Stimulated activated naive B cell treated with anti-CD40 and anti-IgM and Interleukin-4, amounts not matched to agents 10 μg/mL and 1 μg/mL and 100 μg/mL, for 72 hours (primary cell): ENCODE data around the gene PRM1.

Experiments used
- ATAC-seq, 2 donors: fragments of 150-1000 bp; cut with Tn5 transposase; replicated peaks; 2 replicates each; pipeline ENCODE4 v1.10.0; 2021; ENCODE audit warnings: moderate library complexity in 1 of 2
- DNase-seq: peaks from one replicate; pipeline ENCODE4 v3.0.0; 2021
- H3K27ac Mint-ChIP-seq: one replicate; pipeline ENCODE4 v1.8.0; 2022; ENCODE audit warnings: mild to moderate bottlenecking, mixed read lengths
- H3K27me3 Mint-ChIP-seq, 2 donors: one replicate each; pipeline ENCODE4 v1.8.0; 2022; ENCODE audit warnings: mixed read lengths in 2 of 2
- H3K36me3 Mint-ChIP-seq, 2 donors: one replicate each; pipeline ENCODE4 v1.8.0; 2022; ENCODE audit warnings: mixed read lengths in 2 of 2, mild to moderate bottlenecking in 1 of 2
- H3K4me1 Mint-ChIP-seq, 2 donors: one replicate each; pipeline ENCODE4 v1.8.0; 2022; ENCODE audit warnings: mixed read lengths in 2 of 2, mild to moderate bottlenecking in 1 of 2
- H3K4me3 Mint-ChIP-seq, 2 donors: one replicate each; pipeline ENCODE4 v1.8.0; 2022; ENCODE audit warnings: mild to moderate bottlenecking in 2 of 2, mixed read lengths in 2 of 2, moderate library complexity in 1 of 2
- H3K9me3 Mint-ChIP-seq, 2 donors: one replicate each; pipeline ENCODE4 v1.8.0; 2022; ENCODE audit warnings: mixed read lengths in 2 of 2, mild to moderate bottlenecking in 1 of 2

Gene PRM1

GRCh38 chr16:11253009-11253994 lies 27.8 kb downstream of the PRM1 start:
- Mint-ChIP-seq H3K27me3 (no peaks in the 10 kb centered on the region), H3K27ac (peak overlapping the region; percentile 98), H3K9me3 (peaks cover 0 to 4% of the 10 kb centered on the region in 2 donors), H3K36me3 (peaks cover 51 to 67% of the 10 kb centered on the region in 2 donors), H3K4me3 (peak overlapping the region; percentile 95 to 96), H3K4me1 (peaks cover 55 to 82% of the 10 kb centered on the region in 2 donors)
- no peak for DNase-seq
- ATAC-seq: no peak

- Mint-ChIP-seq H3K4me3 (peak overlapping the region; percentile 95 to 96), H3K4me1 (peaks cover 51 to 75% of the 10 kb centered on the region in 2 donors), H3K9me3 (peaks cover 0 to 4% of the 10 kb centered on the region in 2 donors), H3K27ac (peak overlapping the region; percentile 98), H3K27me3 (no peaks in the 10 kb centered on the region), H3K36me3 (peaks cover 51 to 73% of the 10 kb centered on the region in 2 donors)
- peak; percentile 35 for DNase-seq
- no peak for ATAC-seq
These were observed 28.6 kb downstream of the PRM1 start for GRCh38 chr16:11252482-11252931.

- H3K4me1 Mint-ChIP-seq: peaks cover 44 to 72% of the 10 kb centered on the region in 2 donors
- DNase-seq (peak; percentile 78), ATAC-seq (peak; percentile 12 to 14)
- peak overlapping the region; percentile 95 to 96 for H3K4me3 Mint-ChIP-seq
- peaks cover 51 to 74% of the 10 kb centered on the region in 2 donors for H3K36me3 Mint-ChIP-seq
- H3K27me3 Mint-ChIP-seq: no peaks in the 10 kb centered on the region
- peaks cover 0 to 4% of the 10 kb centered on the region in 2 donors for H3K9me3 Mint-ChIP-seq
- H3K27ac Mint-ChIP-seq: peak overlapping the region; percentile 98
These were observed 29.3 kb downstream of the PRM1 start for GRCh38 chr16:11251525-11252481.

- H3K9me3 Mint-ChIP-seq: peaks cover 0 to 4% of the 10 kb centered on the region in 2 donors
- peak overlapping the region; percentile 98 for H3K27ac Mint-ChIP-seq
- H3K4me3 Mint-ChIP-seq: peak overlapping the region; percentile 49 to 95
- H3K27me3 Mint-ChIP-seq: no peaks in the 10 kb centered on the region
- ATAC-seq (peak; percentile 0 to 1), DNase-seq (peak; percentile 30)
- peaks cover 45 to 69% of the 10 kb centered on the region in 2 donors for H3K36me3 Mint-ChIP-seq
- H3K4me1 Mint-ChIP-seq: peaks cover 44 to 70% of the 10 kb centered on the region in 2 donors
These were observed 30.2 kb downstream of the PRM1 start for GRCh38 chr16:11250786-11251524.

GRCh38 chr16:11250091-11250785 lies 30.9 kb downstream of the PRM1 start:
- peak overlapping the region; percentile 49 to 67 for H3K4me3 Mint-ChIP-seq

GRCh38 chr16:11249233-11250061 lies 31.7 kb downstream of the PRM1 start:
- DNase-seq: peak; percentile 38
- H3K9me3 Mint-ChIP-seq: peaks cover 0 to 4% of the 10 kb centered on the region in 2 donors
- peak; percentile 4 to 6 for ATAC-seq
- H3K36me3 Mint-ChIP-seq: peaks cover 37 to 58% of the 10 kb centered on the region in 2 donors
- H3K27ac Mint-ChIP-seq: peak overlapping the region; percentile 94
- peaks cover 50 to 66% of the 10 kb centered on the region in 2 donors for H3K4me1 Mint-ChIP-seq
- H3K4me3 Mint-ChIP-seq: peak overlapping the region; percentile 49 to 67
- H3K27me3 Mint-ChIP-seq: no peaks in the 10 kb centered on the region

More at GRCh38 chr16:11250091-11250785, 30.9 kb downstream of the PRM1 start:
- DNase-seq (peak; percentile 57), ATAC-seq (peak; percentile 11 to 14)
- Mint-ChIP-seq H3K27me3 (no peaks in the 10 kb centered on the region), H3K36me3 (peaks cover 44 to 66% of the 10 kb centered on the region in 2 donors), H3K4me1 (peaks cover 48 to 70% of the 10 kb centered on the region in 2 donors), H3K9me3 (peaks cover 0 to 4% of the 10 kb centered on the region in 2 donors), H3K27ac (peak overlapping the region; percentile 94)

- peaks cover 0 to 4% of the 10 kb centered on the region in 2 donors for H3K9me3 Mint-ChIP-seq
- ATAC-seq (peak in 1 of 2 donors; percentile 13), DNase-seq (peak; percentile 36)
- H3K36me3 Mint-ChIP-seq: peaks cover 25 to 45% of the 10 kb centered on the region in 2 donors
- peak overlapping the region; percentile 94 for H3K27ac Mint-ChIP-seq
- no peaks in the 10 kb centered on the region for H3K27me3 Mint-ChIP-seq
- H3K4me3 Mint-ChIP-seq: no peak overlapping the region
- peaks cover 44 to 57% of the 10 kb centered on the region in 2 donors for H3K4me1 Mint-ChIP-seq
These were observed 33.0 kb downstream of the PRM1 start for GRCh38 chr16:11248133-11248532.

- Mint-ChIP-seq H3K27me3 (no peaks in the 10 kb centered on the region), H3K27ac (no peak overlapping the region), H3K4me1 (peaks cover 30 to 38% of the 10 kb centered on the region in 2 donors), H3K4me3 (no peak overlapping the region), H3K36me3 (peaks cover 16 to 30% of the 10 kb centered on the region in 2 donors), H3K9me3 (peaks cover 0 to 4% of the 10 kb centered on the region in 2 donors)
- ATAC-seq (no peak), DNase-seq (no peak)
These were observed 35.1 kb downstream of the PRM1 start for GRCh38 chr16:11245988-11246387.

- DNase-seq (no peak), ATAC-seq (no peak)
- Mint-ChIP-seq H3K27ac (peak overlapping the region; percentile 31), H3K4me1 (peaks cover 27 to 38% of the 10 kb centered on the region in 2 donors), H3K36me3 (peaks cover 11 to 23% of the 10 kb centered on the region in 2 donors), H3K9me3 (peaks cover 0 to under 1% of the 10 kb centered on the region in 2 donors), H3K27me3 (no peaks in the 10 kb centered on the region), H3K4me3 (no peak overlapping the region)
These were observed 35.9 kb downstream of the PRM1 start for GRCh38 chr16:11245222-11245737.

- no peak for ATAC-seq
- peaks cover 18 to 23% of the 10 kb centered on the region in 2 donors for H3K4me1 Mint-ChIP-seq
These were observed 38.5 kb downstream of the PRM1 start for GRCh38 chr16:11242658-11243057.

GRCh38 chr16:11241480-11242204 lies 39.5 kb downstream of the PRM1 start:
- Mint-ChIP-seq H3K4me1 (peaks cover 16 to 17% of the 10 kb centered on the region in 2 donors), H3K9me3 (no peaks in the 10 kb centered on the region), H3K27ac (no peak overlapping the region), H3K4me3 (no peak overlapping the region), H3K27me3 (no peaks in the 10 kb centered on the region), H3K36me3 (no peaks in the 10 kb centered on the region)
- ATAC-seq: no peak
- no peak for DNase-seq

More at GRCh38 chr16:11242658-11243057, 38.5 kb downstream of the PRM1 start:
- Mint-ChIP-seq H3K27me3 (no peaks in the 10 kb centered on the region), H3K27ac (no peak overlapping the region), H3K4me3 (no peak overlapping the region), H3K9me3 (no peaks in the 10 kb centered on the region), H3K36me3 (peaks cover 0 to 2% of the 10 kb centered on the region in 2 donors)
- DNase-seq: no peak
